NCI-H2227 (cell line): Measurements from ENCODE around the gene TRPM2.
"Not testable (repeated sequence)": the region's sequence is repeated elsewhere in the genome, so short reads cannot be mapped to it uniquely, and the experiment has no call there.

ENCODE experiments used
- DNase-seq: peaks from one replicate; lab custom pipeline; 2025; ENCODE audit not compliant: unreplicated experiment; lab: John Stamatoyannopoulos, UW

The TRPM2 gene

GRCh38 chr21:44352253-44352860 is 1.1 kb upstream of the TRPM2 start:
- no peak for DNase-seq

GRCh38 chr21:44354001-44354405 is 582 bp downstream of the TRPM2 start:
- DNase-seq: no peak

GRCh38 chr21:44354775-44355771 is 1.7 kb downstream of the TRPM2 start:
- no peak for DNase-seq

- DNase-seq: no peak
Measured at GRCh38 chr21:44356160-44356559, 2.7 kb downstream of the TRPM2 start.

GRCh38 chr21:44356636-44357035 is 3.2 kb downstream of the TRPM2 start:
- DNase-seq: no peak

GRCh38 chr21:44357064-44357837 is 3.8 kb downstream of the TRPM2 start:
- no peak for DNase-seq

GRCh38 chr21:44359396-44359795 is 6.0 kb downstream of the TRPM2 start:
- no peak for DNase-seq

- DNase-seq: no peak
Measured at GRCh38 chr21:44360159-44360558, 6.7 kb downstream of the TRPM2 start.

GRCh38 chr21:44361903-44362302 is 8.5 kb downstream of the TRPM2 start:
- DNase-seq: not testable (repeated sequence)

GRCh38 chr21:44363278-44363677 is 9.9 kb downstream of the TRPM2 start:
- no peak for DNase-seq

GRCh38 chr21:44364151-44365053 is 11.0 kb downstream of the TRPM2 start:
- DNase-seq: no peak

- no peak for DNase-seq
Measured at GRCh38 chr21:44365251-44365966, 12.0 kb downstream of the TRPM2 start.

GRCh38 chr21:44365967-44366585 is 12.7 kb downstream of the TRPM2 start:
- no peak for DNase-seq

- no peak for DNase-seq
Measured at GRCh38 chr21:44366586-44367211, 13.3 kb downstream of the TRPM2 start.

- DNase-seq: peak; percentile 19
Measured at GRCh38 chr21:44368711-44369446, 15.5 kb downstream of the TRPM2 start.

GRCh38 chr21:44370027-44370735 is 16.8 kb downstream of the TRPM2 start:
- DNase-seq: peak; percentile 55

GRCh38 chr21:44370786-44371410 is 17.5 kb downstream of the TRPM2 start:
- DNase-seq: no peak
